ENCODE measurements around the gene CLCNKB.
"Not testable (repeated sequence)": the region's sequence is repeated elsewhere in the genome, so short reads cannot be mapped to it uniquely, and the experiment has no call there.

CLCNKB gene

DNA sequence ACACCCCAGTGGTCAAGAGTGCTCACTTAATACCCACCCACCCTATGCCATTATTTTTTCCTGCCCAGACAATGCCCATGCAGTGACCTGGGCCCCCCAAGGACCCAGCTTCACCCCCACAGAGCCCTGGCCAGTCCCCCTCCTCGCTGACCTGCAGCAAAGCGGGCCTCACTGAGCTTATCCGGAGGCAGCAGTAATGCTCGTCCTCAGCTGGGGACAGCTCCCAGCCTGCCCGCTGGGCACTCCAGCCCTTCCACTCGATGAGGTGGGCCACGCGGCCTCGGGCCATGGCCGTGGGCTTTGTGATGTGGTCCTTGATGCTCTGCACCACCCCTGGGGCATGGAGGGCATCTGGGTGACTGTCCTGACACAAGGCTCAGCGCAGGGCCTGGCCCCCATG is 7.1 kb upstream of the CLCNKB start:
- DNase-seq, result not testable (repeated sequence)

DNA sequence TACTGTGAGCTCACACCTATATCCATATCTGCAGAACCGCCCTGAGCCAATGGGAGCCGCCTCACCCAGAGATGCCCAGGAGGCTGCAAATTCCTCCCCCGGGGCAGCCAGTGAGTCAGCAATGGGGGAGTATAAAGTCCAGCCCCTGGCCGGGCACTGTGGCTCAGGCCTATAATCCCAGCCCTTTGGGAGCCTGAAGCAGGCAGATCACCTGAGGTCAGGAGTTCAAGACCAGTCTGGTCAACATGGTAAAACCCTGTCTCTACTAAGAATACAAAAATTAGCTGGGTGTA is 5.0 kb upstream of the CLCNKB start:
- DNase-seq, result no peak

DNA sequence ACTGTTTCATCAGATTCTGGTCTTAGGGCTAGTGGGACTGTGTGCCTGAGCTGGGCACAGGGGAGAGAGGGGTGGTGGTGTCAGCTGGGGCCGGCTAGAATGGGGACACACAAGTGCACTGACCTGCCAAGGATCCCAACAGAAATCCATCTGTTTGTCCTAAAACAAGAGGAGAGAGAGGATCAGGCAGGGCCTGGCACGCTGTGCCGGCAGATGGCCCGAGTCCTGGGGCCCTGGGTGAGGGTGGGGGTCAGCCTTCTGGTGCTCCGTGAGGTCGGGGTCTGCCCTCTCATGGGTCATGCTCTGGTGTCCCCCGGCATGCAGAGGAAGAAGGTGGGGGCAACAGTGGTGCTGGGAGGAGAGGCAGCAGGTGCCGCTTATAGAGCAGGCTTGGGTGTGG is 3.7 kb upstream of the CLCNKB start:
- DNase-seq, result not testable (repeated sequence)

DNA sequence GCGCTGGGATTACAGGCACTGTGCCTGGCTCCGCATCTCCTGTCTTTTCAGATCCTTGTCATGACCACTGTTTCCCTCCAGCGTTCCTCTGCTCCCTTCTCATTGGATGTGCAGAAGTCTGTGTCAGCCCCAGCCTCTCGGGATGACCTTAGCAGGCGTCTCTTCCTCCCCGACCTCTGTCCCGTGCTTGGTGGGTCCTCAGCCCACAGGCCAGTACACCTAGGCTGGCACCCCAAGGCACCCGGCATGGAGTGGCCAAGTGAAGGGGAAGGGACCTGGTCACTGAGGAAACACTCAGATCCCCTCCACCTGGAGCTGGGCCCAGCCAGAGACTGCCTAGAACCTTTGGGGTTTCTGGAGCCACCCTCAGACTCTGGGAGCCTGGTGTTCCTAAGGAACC is 2.4 kb upstream of the CLCNKB start:
- no peak for DNase-seq

DNA sequence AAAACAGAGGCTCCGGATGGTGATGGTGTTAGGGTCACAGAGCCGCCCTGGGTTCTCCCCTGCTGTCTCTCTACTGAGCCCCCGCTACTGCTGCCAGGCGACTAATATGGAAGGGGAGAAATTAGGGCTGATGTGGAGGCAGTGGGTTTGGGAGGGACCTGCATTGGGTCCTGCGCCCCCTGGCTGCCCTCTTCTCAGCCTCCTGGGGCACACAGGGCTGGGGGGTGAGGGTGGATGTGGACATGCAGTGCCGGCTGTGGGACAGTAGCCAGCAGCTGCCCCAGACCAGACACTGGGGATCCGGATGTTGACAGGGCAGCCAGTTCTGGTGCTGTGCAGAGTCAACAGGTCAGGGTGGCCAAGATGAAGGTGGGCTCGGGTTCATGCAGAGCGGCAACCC is 1.5 kb upstream of the CLCNKB start:
- no peak for DNase-seq

DNA sequence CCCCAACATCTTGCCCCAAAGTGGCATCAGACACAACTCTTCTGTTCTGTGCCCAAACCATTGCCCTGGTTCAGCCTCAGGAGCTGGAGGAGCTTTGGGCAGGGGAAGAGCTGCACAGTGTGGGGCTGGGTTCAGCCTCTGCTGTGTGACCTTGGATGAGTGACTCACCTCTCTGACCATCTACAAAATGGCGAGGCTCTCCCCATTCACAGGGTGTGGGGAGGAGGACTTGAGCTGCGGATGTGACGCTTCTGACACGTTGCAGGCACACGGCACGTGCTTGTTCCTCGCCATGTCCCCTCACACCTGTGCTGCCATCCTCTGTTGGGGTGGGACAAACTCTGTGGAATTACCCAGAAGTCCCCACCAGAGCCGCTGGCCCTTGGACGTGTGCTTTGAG is 928 bp upstream of the CLCNKB start:
- DNase-seq, result not testable (repeated sequence)

DNA sequence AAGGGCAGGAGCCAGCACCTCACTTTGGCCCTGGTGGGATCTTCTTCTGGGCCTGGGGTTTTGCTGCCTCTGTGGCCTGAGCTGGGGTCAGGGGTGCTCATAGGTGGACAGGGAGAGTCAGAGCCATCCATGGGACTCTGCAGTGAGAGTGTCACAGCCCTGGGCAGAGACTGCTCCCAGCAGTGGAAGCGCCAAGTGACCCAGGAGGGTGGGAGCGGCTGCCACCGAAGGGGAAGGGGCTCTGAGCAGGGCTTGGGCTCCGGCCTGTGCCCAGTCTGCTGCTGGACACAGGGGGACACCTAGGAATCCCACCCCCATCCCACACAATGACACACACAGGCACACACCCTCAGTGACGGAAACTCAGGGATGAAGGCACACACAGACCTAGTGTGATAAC is 368 bp downstream of the CLCNKB start:
- DNase-seq, result no peak

DNA sequence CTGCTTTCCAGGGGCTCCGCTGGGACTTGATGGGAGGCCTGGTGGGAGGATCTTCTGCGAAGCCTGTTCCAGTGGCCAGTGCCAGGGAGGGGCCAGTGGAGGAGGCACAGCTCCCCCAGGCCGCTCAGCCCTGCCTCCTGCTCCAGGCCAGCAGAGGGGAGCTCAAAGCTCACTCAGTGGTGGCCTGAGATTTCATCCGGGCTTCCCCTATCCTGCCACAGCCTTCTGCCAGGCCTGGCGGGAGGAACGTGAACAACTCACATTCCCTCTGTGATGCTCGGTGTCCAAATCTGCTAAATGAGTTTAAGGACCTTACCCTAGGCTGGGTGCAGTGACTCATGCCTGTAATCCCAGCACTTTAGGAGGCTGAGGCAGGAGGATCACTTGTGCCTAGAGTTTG is 3.3 kb downstream of the CLCNKB start:
- no peak for DNase-seq

DNA sequence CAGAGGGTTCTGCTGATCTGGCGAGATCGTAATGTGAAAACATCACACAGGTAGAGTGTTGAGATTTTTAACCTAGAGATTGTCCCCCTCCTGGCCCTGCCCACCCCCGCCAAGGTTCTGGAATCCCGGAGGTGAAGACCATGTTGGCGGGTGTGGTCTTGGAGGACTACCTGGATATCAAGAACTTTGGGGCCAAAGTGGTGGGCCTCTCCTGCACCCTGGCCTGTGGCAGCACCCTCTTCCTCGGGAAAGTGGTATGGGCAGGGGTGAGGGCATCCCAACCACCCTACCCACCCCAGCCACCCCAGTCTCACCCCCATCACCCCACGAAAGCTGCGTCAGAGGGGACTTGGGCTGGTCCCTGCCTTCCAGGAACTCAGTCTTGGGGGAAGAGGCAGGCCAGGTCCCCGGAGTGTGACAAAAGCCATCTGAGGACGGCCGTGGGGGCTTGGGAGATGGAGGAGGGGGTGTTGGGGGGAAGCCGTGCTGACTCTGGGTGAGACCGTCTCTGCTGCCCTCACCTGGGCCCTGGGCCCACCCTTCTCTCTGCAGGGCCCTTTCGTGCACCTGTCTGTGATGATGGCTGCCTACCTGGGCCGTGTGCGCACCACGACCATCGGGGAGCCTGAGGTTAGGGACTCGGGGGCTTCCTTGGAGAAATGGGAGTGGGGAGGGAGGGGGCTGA is 4.4 kb downstream of the CLCNKB start:
- no peak for DNase-seq

DNA sequence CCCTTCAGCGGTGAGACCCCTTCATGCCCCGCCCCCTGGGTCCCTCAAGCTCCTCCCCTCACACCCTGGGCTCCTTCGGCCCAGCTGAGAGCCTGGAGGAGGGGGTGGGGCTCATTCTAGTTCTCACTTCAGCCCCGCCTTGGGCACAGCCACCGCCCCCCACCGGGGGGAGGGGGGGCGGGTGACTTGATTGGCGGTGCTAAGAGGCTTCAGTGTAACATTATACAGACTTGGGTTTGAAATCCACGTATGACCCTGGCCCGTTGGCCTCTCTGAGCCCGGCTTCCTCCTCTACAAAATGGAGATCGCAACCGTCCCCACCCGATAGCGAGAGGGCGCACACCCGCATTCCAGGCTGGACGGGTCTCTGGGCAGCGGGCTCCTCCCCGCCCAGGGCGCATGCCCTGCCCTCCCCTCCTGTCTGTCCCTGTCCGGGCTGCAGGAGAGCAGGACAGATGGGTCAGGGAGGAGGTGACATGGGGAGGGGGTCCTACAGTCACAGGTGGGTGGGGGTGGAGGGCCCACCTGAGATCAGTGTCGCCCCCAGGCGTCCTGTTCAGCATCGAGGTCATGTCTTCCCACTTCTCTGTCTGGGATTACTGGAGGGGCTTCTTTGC is 5.1 kb downstream of the CLCNKB start:
- DNase-seq, result peak; percentile 67

DNA sequence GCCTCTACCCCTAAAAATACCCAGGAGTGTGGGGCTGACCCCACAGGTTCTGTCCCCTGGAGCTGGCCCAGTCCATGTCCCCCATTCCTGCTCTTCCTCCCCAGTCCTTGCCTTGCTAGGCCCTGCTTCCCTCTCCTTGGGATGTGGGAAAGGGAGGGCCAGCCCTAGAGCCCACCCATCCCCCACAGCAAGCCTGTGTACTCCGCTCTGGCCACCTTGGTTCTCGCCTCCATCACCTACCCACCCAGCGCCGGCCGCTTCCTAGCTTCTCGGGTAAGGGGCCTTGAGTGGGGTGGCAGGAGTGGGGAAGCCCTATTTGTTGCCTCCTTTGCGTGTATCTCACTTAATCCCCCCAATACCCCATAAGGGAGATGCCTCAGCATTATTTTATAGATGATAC is 6.7 kb downstream of the CLCNKB start:
- no peak for DNase-seq

DNA sequence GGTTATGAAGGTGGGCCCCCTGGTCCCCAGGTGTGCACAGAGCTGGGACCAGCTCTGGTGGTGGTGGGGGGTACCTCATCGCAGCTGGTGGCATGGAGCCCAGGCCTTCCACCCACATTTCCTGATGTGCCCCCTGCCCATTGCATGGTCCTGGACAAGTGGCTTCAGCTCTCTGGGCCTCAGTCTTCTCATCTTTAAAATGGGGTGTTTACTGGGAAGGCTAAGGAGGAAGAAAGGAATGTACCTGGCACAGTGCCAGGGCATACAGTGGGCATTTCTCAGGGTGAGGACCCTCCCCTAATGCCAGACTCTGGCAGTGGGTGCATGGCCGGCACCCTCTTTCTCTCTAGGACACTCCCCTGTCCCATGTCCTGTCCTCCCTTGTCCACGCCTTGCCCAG is 7.5 kb downstream of the CLCNKB start:
- no peak for DNase-seq

DNA sequence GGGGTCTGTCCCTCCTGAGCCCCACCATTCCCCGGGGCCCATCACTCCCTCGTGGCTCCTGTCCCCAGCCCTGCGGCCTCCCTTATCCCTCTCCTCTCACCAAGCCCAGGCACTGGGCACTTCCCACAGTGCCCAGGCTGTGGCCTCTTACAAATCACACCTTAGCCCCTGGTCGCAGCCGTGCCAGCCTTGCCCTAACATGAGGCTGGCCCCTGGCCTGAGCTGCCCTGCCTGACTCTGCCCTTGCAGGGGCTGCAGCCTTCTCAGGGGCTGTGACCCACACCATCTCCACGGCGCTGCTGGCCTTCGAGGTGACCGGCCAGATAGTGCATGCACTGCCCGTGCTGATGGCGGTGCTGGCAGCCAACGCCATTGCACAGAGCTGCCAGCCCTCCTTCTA is 8.4 kb downstream of the CLCNKB start:
- DNase-seq, result not testable (repeated sequence)

DNA sequence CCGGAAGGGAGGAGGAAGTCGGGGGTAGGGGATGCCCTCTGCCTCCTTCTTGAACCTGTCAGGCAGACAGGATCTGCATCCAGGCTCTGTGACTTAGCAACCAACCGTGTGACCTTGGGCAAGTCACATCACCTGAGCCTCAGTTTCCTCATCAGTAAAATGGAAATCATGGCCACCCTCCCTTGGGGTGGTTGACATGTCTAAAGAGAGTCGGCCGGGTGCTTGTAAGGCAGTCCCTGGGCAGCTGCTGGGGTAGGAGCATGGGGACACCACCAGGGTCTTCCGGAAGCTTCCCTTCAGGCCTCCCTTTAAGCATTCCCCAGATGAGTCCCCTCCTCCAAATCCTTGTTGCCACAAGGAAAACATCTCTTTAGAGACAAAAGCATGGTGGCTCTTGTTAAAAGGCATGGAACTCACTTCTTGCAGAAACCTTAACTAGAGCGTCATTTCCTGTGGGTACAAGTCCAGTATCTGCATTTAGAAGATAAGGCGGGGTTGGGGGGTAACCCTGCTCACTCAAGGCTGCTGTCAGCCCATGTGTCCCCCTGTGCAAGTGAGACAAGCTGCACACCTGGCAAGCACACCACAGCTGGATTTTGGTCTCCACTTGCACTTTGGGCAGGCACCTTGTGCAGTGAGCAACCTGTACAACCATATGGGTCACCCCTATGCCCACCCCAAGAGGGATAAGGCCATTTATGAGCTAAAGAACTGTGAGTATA is 10.4 kb downstream of the CLCNKB start:
- DNase-seq, result no peak

DNA sequence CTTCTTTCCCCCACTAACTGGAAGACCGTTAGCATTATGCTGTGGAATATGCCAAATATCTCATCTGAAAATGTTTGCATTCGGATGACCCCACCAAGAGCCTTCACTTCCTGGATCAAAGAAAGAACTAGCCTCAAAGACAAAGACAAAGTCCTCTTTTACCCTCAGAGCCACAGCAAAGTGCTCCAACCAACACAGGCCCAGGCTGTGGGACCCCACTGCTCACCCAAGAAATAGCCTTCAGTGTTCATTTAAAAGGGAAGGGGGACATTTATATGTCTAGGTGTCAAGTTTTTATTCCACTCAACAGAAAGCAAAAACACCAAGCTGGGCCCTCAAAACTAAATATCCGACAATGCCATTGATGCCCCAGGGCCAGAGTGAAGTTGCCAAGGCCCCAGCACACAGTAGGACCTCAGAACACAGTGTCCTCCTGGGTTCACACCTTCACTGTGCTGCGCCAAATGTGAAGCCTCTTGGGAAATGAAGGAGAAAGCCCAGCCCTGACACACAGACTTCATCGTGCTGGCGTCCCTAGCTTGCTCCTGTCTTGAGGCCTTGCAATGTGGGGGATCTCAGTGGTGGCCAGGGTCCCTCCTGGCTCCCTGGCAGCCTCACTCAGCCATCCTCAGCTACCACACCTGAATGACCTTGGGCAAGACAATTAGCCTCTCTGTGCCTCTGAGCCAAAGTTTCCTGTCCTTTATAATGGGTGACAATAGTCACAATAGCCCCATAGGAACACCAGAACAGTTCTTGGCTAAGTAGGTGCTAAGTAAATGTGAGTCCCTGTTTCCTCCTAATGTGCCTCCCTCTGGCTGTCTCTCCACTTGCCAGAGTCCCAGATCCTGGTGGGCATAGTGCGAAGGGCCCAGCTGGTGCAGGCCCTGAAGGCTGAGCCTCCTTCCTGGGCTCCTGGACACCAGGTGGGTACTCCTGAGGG is 11.3 kb downstream of the CLCNKB start:
- no peak for DNase-seq

DNA sequence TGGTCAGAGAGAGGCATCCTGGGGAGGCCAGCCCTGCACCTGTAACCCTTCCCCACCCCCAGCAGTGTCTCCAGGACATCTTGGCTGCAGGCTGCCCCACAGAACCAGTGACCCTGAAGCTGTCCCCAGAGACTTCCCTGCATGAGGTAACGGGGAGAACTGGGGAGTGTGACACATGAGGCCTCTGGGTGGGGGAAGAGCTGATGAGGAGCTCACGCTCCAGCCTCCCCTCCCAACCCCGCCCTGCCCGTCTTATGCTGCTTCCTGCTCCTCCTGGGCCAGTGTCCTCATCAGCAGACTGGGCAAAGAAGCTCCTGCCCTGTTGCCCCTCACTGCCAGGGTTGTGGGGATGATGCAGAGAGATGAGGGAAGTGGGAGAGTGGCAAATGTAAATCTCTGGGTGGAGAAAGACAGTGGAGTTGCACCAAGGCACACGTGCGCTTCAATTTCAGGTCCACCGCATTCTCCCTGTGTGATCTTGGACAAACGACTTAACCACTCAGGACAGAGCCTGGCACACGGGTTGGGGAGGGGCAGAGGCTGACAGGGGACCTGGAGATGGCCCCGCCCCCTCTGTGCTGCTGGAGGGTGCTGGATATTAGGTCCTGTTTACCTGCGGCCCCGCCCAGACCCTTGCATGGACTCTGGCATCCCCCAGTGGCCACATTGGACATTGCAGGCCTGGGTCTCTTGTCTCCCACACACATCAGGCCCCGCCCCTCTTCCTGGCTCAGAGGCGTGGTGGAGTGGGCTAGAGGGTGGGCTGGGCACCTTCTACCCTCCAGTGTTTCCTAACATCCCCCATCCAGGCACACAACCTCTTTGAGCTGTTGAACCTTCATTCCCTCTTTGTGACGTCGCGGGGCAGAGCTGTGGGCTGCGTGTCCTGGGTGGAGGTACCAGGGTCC is 12.3 kb downstream of the CLCNKB start:
- peak; percentile 80 for DNase-seq

DNA sequence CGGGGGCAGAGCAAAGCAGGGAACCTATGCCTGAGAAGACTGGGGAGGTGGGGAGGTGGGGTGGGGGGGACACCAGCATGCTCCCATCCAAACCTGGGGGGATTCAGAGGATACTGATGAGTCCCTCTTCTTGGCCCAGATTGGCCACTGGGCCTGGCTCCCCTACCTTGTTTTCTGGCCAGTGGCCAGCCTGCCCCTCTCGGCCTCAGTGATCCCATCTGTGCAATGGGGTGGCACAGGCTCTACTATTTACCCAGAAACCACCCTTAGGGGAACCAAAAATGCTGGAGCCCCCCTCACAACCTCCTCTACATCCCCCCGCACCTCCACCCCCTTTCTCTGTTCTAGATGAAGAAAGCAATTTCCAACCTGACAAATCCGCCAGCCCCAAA is 12.9 kb downstream of the CLCNKB start:
- not testable (repeated sequence) for DNase-seq

DNA sequence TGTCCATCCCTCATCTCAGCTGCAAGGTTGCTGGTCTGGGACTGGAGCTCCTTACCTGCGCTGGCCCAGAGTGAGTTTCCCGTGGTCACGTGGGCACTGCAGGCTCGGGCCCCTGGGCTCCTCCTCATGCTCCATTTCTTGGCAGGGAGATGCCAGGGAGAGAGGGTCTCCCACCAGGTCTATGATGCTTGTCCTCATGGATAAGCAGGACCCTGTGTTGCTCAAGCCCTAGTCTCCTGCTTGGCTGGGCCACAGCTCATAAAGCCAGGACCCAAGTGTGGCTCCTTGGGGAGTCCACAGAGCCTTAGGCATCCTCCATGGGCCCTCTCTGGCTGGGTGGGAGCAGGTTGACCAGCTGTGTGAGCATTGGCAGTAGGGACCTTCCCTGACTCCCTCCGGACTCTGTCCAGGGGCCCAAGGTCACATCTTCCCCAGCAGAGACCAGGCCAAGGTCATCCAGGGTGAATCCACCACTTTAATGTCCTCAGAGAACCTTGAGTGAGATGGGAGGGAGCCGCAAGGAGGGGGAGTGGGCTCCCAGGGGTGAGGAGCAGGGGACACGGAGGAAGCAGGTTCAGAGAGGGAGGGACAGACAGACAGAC is 13.8 kb downstream of the CLCNKB start:
- DNase-seq, result not testable (repeated sequence)

DNA sequence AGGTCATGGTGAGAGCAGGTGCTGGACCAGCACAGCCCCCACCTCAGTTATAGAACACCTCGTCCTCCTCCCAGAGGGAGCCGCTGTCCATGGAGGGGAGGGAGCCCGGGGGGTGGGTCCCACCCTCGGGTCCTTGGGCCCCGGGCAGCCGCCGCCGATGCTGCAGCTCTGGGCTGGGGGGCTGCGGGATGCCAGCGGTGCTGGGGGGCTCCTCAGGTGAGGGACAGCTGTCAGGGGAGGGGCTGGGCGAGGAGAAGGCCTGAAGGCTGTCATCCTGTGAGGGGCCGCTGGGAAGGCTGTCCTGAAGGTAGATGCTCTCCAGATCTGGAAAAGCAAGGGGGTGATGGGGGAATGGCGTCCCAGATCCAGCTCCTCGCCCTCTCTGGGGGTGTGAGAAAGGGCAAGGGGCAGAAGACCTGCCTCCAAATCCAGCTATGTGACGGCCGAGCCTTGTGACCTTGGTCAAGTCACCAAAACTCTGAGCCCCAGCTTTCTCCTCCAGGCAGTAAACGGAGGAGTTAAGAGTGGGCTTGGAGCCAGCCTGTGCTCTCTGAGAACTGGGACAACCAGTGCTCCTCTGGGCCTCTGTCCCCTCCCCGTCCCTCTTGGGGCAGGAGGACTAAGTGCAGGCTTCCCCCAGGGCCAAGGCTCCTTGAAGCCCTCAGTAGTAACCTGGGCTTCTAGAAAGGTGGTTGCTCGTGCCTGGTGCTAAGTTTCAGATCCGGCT is 15.0 kb downstream of the CLCNKB start:
- not testable (repeated sequence) for DNase-seq

DNA sequence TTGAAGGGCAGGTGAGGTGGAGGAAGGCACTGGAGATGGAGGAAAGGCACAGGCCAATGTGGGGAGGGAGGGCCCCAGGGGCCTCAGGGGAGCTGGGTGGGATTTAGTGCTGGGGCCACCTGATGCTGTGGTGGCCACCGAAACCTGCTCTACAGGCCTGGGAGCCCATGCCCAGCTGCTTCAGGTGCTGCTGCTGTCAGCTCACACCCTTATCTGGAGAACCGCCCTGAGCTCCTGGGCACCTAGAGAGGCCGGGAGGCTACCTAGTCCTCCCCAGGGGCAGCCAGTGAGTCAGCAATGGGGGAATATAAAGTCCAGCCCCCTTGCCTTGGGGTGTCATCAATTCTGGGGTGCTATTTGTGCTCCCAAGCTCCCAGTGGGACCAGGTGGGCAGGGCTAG is 17.7 kb downstream of the CLCNKB start:
- DNase-seq, result no peak

All from NCI-H146 (cell line).